Stimulated activated CD8-positive, alpha-beta memory T cell treated with anti-CD3 and anti-CD28 coated beads, Interleukin-4, amount 100 ng/mL, for 48 hours (primary cell): ENCODE measurements around the gene GPC3.

Experiments
- DNase-seq: peaks from one replicate; pipeline ENCODE4 v3.0.0-alpha.2; 2020

Gene GPC3

DNA sequence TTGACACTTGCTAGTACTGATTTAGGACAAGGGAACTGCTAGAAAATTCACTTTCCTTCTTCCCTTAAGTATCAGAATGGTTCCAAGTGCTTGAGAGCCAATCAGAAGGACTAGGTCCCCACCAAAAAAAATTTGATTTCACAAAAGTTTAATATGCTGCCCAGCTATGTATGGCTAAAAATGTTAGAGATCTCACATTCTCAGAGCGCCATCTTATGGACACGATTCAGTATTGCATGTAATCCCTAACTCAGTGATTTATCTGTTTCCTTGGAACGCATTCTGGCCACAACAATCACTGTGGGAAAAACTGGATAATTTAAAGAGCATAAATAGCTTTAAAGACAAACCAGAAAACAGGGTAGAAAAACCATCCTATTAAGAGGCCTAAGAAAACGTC is 315.0 kb downstream of the GPC3 start:
- no peak for DNase-seq

DNA sequence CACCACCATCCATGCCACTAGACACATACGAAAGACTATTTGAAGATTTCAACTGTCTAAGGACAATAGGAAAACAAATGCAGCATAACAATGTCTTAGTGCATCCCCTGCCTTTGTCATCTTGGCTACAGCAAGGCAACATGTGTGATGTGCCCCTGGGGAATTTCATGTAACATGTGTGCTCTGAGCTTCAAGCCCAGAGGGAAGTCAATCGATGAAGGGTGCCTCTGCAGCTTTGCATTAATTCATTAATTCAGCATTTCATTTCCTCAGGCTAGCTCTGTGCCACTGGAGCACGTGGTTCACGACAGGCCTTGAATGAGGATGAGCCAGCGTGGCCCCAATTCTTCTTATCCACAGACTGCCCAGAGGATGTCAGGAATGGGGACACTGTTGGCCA is 316.2 kb downstream of the GPC3 start:
- DNase-seq, result no peak

DNA sequence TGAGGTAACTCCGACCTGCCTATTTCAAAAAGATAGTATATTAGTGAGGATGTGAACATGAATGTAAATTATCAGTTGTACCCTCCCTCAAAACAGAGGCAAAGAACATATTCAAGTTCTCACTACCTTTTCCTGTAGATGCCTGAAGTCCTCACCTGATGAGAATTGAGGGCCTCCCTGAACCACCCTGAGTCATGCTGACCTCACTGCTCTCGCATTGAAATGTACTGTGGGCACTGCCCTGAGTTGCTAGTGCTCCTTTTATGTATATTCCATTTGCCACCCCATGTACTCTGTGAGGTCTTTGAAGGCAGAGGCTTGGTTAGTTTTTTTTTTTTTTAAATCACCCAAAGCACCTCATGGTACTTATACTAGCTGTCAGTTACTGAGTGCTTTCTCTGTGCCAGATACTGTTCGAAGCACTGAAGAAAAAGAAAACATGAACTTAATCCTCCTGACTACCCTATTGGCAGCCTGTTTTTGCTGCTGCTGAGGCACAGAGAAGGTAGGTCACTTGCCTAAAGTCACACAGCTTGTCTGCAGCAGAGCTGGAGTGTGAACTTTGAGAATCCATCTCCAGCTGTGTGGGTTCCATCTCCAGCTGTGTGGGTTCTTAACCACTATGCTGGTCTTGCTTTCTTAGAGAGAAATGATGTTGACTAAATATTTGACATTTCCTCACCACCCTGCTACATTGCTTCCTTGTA is 317.0 kb downstream of the GPC3 start:
- DNase-seq, result no peak

DNA sequence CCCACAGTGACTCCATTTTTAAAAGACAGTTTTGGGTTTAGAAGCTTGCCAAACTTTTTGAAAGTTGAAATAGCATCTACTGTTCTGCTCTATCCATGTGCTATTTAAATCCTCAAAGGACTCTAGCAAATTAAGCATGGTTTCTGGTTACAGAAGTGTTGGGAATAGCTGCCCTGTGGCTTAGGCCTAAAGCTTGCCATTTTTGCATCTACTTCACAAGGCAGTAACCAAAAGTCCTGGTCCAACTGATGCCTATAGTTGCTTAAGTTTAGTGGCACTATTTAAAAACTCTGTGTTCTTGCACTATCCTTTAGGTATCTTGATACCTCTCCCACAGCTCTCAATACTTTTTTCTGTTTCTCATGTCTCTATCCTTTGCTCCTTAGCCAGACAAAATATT is 319.1 kb downstream of the GPC3 start:
- DNase-seq, result no peak

DNA sequence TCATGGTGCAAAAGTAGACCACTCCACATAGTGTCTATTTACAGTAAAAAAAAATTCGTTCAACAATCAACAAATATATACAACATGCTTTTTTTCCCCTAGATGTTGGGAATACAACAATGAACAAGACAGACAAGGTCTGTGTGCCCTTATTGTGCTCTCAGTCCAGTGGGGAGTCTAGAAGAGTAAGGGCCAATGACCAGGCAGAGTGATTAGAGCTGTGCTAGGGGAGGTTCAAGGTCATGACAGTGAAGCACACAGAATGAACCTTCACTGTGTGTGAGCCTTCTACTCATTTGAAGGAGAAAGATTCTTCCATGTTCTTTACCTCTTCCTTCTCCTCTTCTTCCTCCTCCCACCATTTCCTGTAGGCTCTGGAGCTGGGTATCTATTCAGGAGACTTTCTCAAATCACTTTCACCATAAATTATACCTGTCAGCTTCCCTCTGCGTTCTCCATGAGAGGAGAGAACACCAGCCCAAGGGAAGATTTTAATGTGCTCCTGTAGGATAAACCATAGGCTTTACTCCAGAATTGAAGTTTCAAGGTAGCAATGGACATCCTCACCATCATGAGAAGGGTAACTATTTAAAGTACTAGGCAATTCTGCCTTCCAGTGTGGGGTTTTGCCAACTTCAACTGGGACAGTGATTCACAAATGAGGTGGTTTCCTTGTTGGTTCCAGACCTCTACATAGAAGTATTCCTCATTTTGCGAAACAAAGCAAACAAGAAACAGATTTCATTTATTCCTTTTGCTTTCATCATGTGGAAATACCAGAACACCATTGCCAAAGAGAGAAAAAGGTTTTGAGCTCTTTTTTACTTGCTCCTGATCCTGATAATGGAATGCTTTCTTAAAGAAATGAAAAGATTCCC is 323.2 kb downstream of the GPC3 start:
- no peak for DNase-seq

DNA sequence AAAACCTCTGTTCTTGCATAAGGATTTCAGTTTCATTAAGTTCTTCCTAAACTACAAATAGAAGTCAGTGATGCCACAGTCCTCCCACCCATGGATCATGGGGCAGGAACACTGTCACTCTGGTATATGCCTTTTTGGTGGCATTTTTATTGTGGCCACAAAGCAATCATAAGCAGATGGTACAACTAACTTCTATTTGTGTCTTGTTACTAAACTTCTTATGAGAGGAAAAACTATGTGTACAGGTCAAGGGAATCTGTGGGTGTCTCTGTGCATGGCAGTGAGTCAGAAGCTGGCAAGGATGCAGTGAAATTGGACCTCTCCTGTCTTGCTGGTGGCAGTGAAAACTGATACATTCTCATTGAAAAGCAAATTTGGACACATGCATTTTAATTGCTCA is 325.1 kb downstream of the GPC3 start:
- no peak for DNase-seq

DNA sequence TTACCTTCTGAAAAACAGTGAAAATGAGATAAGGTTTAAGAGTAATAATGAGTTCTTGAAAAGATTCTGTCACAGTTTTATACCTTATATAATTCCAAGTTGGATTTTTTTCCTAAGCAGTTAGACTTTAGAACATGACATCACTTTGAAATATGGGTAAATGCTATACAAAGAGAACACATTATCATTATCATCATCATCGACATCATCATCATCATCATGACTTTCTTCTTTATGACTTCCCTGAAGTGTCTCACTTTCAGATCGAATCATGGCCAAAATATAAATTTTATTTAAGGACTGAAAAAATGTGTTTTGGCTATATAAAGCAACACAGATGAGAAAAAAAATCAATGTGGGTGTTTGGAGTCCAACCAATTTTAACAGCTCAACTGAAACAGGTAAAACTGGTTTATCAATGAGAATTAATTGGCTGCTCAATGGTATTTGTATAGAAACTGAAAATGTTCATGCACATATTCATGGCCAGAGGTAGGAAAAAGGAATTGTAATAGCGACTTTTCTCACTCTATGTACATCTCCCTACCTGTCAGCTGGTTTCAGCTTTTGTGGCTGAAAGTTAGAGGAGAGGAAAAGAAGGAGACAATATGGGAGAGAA is 327.0 kb downstream of the GPC3 start:
- no peak for DNase-seq

DNA sequence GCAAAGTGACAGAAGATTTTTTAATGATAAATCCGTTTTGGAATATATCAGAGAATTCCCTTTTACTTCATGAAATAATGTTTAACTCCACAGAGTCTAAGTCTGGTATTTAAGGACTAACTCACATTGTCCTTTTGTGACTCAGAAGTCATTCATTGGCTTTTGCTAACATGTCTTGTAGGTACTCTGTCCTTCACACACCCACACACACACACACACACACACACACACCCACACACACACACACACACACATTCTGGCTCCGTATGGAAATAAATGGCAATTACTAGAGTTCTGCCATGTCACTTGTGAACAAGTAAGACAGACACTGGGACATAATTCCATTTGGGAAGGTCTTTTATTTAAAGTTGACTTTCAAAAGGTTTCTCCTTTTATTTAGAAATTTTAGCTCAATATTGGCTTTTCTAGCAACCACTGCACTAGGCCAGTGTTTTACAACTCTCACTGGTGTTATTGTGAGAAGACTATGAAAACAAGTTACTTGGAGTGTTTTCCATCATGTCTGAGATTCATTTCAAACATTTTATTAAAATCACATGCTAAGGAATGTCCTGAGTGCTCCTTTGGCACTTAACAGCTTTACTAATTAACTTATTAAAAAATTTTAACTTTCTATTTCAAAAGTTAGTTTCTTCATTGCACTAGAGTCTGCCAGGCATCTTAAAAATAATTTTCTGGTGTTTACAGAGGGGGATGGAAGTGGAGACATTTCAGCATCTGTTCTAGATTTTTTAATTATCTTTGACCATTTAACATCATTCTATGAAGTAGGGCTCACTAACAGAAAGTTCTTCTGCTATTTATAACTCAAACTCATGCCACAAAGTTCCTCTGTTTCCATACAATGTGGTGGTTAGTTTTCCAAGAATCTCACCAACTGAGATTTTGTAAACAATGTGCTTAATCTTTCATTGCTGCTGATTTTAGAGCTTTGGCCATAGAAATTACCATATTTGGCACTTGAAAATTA is 329.8 kb downstream of the GPC3 start:
- DNase-seq, result no peak

DNA sequence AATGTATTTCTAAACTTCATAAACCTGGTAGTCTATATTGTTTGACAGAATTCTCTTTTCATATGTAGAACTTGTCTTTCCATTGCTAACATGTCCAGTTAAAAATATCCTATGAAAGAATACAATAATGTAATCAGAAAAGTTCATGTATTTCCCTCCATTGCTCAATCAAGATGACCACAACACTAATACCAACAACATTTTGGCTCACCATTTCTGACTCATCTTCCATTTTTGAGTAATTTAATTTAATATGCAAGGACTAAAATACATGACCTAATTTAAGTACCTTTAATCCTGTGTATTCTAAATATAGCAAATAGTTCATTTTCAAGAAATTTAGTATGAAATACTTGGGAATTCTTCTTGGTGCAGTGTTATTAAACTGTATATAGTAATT is 330.6 kb downstream of the GPC3 start:
- DNase-seq, result no peak

DNA sequence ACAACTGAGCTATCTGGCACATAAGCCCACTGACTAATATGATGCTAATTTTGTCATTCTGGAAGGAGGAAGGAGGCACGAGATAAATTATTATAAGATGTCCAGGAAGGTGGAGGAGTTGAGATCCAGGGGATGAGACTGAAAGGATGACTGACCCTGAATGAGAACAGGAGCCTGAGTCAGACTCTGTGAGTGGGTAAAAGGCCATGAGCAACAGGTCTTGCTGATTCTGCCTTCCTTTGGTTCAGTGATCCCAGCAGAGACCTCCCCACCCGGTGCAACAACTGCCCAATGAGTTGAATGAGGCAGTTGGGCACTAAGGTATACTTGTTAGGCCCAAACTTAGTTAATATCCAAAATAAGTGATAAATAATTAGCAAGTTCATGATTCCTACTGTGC is 332.0 kb downstream of the GPC3 start:
- no peak for DNase-seq

DNA sequence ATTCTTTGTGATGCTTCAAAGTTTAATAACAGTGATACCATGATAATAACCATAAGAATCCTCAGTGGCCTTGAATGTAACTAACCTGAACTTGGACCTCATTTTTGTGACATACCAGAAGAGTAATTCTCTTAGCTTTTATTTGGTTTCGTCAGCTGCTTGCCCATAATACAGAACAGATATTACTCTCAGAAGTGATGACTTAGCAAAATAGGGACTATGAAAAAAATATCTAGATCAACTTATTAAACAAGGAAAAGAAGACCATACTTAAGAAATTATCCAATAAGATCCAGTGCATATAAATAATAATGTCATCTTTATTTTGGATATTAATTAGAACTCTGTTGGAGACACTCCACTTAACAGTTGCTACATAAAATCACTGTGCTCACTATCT is 333.2 kb downstream of the GPC3 start:
- no peak for DNase-seq

DNA sequence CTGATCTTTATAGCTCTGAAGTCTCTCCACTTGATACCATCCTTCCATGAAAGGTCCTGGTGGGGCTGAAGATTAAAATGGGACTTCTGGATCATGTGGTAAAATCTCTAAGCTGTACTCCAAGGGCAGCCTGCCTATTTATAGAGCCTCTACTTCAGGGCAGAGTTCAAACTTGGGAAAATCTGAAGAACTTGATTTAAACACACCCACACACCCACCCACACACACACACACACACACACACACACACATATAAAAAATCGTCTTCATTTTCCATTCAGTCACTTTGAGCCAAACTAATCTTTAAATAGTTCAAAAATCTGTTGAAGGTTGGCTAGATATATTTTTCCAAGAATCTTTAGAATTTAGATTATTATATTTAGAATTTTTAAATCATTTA is 335.2 kb downstream of the GPC3 start:
- DNase-seq, result no peak

DNA sequence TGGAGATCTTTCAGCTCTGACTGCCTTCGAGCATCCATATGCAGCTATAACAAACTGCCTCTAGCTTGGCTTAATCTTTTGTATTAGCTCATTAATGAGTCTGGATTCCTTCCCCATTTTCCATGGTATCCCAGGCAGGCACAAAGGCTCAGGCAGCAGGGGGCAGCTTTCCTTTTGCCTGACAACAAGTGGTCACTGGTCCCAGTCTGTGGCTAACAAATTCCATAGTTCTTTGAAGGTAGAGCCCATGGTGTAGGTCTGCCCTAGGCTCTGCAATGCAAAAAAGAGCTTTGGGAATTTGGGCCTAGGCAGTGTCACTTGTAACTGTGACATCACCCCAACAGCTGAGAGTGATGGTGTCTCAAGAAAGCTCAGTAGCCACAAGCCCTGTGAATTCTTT is 335.7 kb downstream of the GPC3 start:
- DNase-seq, result no peak

DNA sequence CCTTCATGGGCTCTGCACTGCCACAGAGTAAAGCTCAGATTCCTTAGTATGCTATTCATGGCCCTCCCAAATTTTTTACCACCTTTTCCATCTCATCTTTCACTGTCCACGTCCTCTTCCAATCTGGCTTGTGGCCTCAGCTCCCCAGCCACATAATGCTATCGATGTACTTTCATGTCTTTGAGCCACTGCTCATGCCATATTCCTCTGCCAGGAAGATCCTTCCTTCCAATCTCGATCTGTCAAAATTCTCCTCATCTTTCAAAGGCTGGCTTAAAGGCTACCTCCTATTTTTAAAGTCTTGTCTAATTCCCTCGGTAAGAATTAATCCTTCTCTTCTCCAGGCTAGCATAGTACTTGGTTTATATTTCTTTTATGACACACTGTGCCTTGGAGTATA is 336.8 kb downstream of the GPC3 start:
- no peak for DNase-seq

DNA sequence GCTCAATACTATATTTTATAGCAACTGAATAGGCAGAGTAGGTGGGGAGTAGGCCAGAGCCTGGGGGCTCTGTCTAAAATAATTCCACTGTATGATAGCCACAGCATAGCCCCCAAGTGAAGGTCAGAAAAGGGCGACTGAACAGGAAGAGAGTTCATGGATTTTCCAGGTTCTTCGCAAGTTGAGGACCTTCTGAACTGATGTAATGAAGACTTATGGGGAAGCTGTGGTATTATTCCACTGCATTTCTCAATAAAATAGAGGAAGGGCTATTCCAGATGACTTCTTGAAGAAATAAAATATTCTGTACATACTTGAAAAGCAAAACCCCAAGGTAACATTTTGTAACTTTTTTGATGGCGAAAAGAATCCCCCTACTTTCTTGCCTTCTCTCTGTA is 338.7 kb downstream of the GPC3 start:
- no peak for DNase-seq

DNA sequence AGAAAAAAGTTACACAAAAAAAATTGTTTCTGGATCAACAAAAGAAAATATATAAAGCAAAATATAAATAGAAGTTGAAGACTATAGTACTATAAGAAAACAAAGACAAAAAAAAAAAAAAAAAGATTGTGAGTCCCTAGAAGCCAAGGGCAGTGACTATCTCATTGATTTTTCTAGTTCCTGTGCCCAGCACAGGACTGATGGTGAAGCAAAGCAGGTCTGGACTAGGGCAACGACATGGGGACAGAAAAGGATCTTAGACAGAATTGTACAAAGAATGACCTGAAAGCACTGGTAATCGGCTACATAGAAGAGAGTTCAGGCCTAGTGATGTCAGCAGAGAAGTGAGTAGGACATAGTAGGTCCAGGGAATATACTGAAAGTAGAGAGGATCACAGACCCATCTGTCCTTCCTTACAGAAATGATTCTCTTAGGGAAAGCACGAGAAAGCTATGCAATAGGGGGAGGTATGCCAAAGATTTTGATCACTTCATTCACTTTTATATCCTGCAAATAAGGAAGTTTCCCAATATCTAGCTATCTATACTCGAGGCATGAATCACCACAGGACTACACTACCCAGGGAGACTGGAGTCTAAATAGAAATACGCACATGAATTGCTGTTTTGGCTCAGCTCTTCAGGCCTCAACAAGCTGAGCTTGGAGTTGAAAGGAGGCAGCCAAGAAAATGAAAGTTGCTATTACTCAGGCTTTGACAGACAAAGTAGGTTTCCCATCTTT is 339.2 kb downstream of the GPC3 start:
- DNase-seq, result no peak

DNA sequence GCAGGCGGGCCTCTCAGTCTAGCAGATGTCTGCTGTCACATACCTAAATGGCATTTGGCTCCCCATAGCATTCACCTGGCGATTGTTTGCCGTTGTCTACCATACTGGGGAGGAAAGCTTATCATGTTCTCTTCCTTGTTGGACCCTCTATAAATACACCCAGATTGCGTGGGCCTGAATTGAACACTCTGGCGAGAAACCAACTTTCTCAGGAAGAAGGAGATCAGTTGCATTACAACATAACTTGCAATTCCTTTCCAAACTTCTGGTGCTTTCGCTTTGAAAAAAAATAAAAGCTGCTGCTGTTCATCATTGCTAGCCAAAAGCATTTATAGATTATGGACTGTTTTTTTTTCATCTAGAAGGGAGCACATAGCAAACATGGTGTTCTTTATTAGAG is 340.1 kb downstream of the GPC3 start:
- DNase-seq, result no peak

DNA sequence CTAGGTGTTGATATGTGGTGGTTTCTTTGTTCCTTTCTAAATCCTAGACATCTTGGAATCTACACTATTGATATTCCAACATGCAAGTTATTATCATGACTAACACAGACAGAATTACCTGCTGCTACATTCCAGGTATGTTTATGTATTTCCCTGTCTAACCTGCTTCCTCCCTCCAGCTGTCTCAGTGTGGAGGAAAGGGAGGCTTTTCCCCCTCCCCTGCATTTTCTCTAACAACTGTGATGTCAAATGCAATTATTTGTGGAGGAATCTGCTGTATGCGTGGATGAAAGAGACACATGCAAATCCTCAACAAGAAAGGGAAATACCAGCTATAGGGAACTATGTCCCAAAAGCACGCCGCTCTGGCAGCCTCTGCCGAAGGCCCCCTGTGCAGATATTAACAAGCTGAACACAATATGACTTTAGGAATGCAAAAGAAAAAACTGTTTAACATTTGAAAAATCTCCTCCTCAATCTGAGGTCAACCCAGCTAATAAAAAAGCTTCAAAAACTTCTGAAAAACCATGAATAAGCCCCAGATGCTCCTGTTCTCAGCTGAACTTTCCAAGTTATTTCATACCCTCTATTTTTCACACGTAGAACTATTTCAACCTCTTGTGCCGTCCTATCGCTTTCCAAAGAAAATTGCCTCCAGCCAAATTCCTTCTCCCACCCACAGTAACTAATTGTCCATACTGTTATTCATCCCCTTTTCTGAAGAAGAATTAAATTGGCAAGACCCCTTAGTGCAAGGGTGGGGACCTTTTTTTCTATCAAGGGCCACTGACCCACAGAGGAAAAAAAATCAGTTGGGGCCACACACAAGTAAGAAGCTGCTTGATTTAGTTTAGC is 345.0 kb downstream of the GPC3 start:
- DNase-seq, result no peak

DNA sequence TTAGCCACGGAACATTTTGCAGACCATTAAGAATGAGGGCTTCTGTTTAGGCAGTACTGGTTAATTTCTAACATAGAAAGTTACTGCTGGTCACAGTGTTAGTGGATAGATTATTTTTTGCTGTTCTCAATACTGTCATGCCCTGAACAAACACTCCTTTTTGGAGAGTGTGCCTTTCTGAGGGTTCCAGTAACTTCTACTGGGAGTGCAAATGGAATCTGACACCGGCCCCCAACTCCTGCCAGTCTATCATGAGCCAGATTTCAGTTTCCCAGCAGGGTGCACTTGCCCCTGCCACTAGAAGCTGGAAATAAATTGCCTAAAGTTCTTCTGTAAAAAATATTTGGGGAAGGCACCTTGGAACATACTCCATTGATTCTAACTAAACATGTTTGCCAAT is 345.7 kb downstream of the GPC3 start:
- no peak for DNase-seq

DNA sequence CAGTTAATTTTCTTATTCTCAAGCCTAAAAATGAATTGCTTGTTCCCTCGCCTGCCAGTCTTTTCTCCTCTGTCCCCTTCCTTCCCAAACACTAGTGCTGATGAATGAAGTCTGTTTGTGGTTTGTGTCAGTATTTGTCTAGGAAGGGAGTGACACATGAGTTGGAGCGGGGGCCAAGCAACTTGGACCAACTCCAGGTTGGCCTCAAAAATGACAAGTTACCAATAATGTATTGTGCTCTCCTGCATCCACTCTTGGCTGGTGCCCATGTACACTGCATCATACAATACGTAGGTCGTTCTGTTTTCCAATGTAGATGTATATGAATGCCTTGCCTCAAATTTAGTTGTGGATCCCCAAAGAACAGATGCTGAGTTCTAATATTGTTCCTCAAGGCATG is 347.1 kb downstream of the GPC3 start:
- no peak for DNase-seq

DNA sequence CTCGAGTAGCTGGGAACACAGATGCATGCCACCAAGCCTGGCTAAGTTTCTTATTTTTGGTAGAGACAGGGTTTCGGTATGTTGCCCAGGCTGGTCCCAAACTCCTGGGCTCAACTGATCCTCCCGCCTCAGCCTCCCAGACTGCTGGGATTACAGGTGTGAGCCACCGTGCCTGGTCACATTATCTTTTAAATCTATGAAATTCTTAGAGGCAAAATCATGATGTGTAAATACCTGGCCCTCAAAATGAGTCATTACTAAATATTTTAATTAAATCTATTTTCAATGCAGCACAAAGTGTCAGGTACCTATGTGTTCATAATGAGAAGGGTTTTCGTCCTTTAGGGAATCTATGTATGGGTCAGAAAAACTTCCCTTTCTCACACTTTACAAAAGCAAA is 347.6 kb downstream of the GPC3 start:
- no peak for DNase-seq
